T-helper 1 cell treated with Interleukin-12 subunit alpha and Interleukin-12 subunit beta and Interleukin-4 antibody, amounts not matched to agents 30 ng/mL and 1 ng/mL, for 36 hours (primary cell): Measurements from ENCODE around the gene TPM2. TPM values are rescaled to one million over a fixed set of nuclear protein-coding genes. Genes with fewer than 3 reads are reported as not detected.
"Not testable (repeated sequence)": the region's sequence is repeated elsewhere in the genome, so short reads cannot be mapped to it uniquely, and the experiment has no call there.

Experiments used
- intact Hi-C: fragments of 100-400 bp; cut with micrococcal nuclease; formaldehyde crosslinking; loops from one replicate; pipeline ENCODE4 v1.15.1; 2024
- total RNA-seq: library from RNA; stranded (reverse); gene quantifications from 2 replicates; pipeline ENCODE4 v1.2.3, GENCODE V29; 2022

The TPM2 gene
- total RNA-seq, 1 donor from 2014 or later, result 4.6 TPM

DNA sequence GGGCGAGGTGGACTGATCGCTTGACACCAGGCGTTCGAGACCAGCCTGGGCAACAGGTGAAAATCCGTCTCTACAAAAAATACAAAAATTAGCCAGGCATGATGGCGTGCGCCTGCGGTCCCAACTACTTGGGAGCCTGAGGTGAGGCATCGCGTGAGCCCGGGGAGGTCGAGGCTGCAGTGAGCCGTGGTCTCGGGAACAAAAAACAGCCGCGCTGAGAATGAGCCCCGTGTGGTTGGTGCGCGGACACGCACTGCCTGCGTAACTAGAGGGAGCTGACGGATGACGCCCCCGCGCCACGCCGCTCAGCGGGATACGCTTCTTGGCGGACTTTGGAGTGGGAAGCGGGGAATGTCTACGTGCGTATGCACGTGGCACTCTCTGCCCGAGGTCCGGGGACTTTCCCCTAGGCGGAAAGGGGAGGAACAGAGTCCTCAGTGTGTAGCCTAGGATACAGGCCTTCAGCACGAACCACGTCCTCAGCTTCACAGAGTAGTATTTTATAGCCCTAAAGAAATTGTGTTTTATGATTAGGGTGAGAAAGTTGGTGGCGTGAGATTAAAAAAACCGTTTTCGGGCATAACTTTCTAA lies 32.1 kb downstream of the TPM2 start, which contains the start of gene RMRP:
RMRP (minus strand) TSS at position 474 of the 591 bp plus-strand sequence.
- intact Hi-C loops, result loop anchor here (1.0 to 10.0 kb wide), 17 partner anchors 8 to 1033 kb away; partner anchors contain the start of genes ARHGEF39, ARID3C, CREB3 and DCTN3

DNA sequence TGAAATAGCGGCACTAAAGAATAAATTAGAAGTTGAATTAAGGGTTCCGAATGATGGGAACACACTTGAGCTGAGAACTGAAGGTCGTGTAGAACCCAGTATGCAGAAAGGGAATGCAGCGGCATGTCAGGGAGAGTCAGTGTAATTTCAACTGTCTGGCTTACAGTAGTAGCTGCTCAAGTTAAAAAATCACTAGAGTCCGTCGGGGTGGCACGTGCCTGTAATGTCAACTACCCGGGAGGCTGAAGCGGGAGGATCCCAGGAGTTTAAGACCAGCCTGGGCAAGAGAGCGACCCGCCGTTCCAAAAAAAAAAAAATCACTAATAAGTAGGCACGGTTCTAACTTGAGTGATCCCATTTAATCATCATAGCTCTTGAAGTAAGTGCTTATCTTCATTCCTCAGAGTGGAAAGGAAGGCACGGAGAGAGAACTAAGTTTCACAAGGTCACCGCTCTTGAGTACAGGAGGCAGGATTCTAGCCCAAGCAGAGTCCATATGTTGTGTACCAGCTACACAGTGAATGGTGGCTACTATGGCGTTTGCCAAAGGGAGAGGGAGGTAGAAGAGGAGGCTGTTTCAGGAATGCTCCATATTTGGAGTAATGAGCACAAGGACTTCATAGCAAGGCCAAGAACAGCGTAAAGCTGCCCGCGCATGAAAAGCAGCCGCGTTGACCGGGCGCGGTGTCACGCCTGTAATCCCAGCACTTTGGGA lies 32.7 kb downstream of the TPM2 start:
- intact Hi-C loops, result loop anchor here (1.0 to 10.0 kb wide), 11 partner anchors 8 to 1032 kb away; partner anchors contain the start of genes ARHGEF39, ARID3C, CREB3 and DCTN3

DNA sequence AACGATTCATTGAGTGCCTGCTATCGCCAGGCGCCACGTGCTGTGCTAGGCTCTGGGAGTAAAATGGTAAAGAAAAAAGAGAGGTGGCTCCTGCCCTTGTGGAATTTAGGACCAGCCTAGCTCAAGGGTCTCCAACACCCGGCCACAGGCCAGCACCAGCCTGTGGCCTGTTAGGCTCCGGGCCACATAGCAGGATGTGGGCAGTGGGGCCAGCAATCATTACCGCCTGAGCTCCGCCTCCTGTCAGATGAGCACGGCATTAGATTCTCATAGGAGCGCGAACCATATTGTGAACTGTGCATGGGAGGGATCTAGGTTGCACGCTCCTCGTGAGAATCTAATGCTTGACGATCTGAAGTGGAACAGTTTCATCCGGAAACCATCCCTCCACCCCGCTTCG lies 33.4 kb downstream of the TPM2 start:
- intact Hi-C loops, result loop anchor here (5.0 to 10.0 kb wide), 6 partner anchors 164 to 1032 kb away; partner anchors contain the start of genes ARID3C, DCTN3, DNAJB5 and RUSC2

DNA sequence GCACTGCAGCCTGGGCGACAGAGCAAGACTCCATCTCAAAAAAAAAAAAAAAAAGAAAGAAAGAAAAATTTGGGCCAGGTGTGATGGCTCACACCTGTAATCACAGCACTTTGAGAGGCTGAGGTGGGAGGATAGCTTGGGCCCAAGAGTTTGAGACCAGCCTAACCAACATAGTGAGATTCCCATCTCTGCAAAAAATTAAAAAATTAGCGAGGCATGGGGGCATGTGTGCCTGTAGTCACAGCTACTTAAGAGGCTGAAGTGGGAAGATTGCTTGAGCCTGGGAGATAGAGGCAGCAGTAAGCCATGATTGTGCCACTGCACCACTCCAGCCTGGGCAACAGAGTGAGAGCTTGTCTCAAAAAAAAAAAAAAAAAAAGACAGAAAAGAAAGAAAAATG lies 36.1 kb downstream of the TPM2 start:
- intact Hi-C loops, result loop anchor here (10.0 kb wide), 2 partner anchors 949 to 1029 kb away; partner anchors contain the start of genes ARID3C and DCTN3

DNA sequence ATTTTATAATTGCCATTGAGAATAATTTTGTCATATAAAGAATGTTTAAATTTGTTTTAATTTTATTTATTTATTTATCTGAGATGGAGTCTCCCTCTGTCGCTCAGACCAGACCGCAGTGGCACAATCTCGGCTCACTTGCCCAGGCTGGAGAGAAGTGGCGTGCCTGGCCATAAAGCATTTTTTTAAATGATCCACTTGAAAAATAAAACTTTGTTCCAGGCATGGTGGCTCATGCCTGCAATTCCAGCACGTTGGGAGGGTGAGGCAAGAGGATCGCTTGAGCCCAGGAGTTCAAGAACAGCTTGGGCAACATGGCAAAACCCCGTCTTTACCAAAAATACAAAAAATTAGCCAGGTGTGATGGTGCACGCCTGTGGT lies 36.9 kb downstream of the TPM2 start:
- intact Hi-C loops, result loop anchor here (10.0 kb wide), 2 partner anchors 948 to 1028 kb away; partner anchors contain the start of genes ARID3C and DCTN3

DNA sequence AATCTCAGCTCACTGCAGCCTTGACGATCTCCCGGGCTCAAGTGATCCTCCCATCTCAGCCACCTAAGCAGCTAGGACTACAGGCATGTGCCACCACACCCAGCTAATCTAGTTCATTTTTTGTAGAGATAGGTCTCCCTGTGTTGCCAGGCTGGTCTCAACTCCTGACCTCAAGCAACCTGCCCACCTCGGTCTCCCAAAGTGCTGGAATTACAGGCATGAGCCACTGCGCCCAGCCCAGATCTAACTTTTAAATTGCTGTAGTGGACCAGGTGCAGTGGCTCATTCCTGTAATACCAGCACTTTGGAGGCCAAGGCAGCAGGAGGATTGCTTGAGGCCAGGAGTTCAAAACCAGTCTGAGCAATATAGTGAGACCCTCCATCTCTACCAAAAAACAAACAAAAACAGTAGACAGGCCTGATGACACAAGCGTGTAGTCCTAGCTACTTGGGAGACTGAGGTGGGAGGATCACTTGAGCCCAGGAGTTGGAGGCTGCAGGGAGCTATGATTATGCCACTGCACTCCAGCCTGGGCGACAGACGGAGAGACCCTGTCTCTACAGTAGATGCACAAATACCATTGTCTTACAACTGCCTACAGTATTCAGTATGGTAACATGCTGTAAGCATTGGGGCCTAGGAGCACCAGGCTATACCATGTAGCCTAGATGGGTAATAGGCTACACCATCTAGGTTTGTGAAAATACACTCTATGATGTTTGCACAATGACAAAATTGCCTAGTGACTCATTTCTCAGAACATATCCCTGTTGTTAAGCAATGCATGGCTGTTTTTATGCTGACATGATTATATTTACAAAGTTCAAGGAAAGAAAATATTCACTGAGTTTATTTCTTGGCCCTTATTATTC lies 37.5 kb downstream of the TPM2 start:
- intact Hi-C loops, result loop anchor here (10.0 kb wide), 2 partner anchors 947 to 1027 kb away; partner anchors contain the start of genes ARID3C and DCTN3

DNA sequence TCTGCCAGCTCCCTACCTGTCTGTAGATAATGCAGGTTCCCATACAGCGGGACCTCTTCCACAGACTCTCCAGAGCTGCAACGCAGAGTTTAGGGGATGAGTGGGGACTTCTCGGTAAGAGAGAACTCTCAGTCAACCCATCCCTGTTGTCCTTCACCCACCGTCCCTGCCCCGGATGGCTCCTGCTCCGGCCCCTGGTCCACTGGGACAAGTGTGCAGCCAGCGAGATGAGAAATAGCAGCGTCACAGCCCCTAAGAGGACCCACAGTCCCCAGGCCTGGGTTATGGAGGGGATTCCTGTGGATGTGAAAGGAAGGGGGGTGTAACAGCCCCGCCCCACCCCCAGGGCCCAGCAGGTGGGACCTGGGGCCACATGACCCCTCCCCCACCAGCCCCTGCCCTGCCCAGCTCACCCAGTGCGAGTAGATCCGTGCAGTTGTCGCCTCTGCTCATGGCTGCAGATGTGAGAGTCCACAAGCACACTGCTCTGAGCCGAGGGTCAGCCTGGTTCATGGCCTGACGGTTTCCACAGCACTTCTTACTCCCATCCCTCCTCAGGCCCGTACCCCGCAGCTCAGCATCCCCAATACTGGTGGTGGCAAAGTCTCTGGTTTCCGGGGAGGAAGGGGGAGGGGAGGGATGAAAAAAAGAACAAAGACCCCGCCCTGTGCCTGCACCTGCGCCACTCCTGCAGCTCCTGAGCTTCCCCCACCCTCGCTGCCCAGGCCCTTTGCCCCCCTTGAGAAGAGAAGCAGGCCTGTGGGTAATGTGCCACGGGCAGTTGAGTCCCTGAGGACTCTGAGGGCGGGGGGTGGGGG lies 39.2 kb downstream of the TPM2 start, which contains the start of gene SIT1:
SIT1 (minus strand) TSS at position 591 of the 818 bp plus-strand sequence; CDS start at position 513, 78 bp downstream.
- intact Hi-C loops, result loop anchor here (10.0 kb wide), 2 partner anchors 946 to 1026 kb away; partner anchors contain the start of genes ARID3C and DCTN3

DNA sequence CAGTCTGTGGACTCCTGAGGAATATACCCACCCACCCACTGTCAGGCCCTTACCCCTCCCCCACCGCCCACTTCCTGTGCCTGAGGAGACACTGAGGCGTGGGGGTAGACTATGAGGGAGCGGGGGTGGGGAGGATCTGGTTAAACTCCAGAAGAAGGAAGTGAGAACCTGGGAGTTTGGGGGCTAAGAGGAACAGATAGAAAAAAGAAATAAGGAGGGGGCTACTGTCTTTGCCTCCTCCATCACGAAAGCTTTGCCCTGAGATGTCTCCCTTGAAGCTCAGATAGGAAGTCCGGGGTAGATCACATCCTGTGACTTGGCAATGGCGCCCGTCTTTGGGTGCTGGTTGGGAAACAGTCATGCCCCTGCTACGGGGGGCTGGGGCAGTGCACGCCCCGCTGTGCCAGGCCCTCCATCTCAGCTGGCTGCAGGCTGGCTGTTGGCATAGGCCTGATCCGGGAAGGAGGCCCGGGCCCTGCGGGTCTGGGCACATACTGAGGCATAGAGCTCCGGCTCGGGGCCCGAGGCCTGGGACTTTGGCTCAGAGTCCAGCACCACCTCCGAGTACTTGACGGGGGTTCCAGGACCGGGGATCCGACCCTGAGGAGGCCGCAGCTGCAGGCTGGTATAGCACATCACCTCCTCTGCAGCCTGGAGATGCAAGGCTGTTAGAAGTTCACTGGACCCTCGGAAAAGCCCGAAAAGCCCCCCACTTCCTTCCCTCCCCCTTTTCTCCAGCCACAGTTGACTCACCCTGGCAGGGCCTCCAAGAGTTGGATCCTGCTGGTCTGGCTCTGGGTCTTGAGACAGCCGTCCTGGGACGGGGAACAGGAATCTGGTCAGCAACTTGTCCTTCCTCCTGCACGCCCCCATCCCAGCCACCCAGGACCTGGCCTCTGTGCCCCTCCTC lies 40.0 kb downstream of the TPM2 start:
- intact Hi-C loops, result loop anchor here (1.0 to 10.0 kb wide), 5 partner anchors 163 to 1025 kb away; partner anchors contain the start of genes ARID3C, CLTA, DCTN3 and GNE

DNA sequence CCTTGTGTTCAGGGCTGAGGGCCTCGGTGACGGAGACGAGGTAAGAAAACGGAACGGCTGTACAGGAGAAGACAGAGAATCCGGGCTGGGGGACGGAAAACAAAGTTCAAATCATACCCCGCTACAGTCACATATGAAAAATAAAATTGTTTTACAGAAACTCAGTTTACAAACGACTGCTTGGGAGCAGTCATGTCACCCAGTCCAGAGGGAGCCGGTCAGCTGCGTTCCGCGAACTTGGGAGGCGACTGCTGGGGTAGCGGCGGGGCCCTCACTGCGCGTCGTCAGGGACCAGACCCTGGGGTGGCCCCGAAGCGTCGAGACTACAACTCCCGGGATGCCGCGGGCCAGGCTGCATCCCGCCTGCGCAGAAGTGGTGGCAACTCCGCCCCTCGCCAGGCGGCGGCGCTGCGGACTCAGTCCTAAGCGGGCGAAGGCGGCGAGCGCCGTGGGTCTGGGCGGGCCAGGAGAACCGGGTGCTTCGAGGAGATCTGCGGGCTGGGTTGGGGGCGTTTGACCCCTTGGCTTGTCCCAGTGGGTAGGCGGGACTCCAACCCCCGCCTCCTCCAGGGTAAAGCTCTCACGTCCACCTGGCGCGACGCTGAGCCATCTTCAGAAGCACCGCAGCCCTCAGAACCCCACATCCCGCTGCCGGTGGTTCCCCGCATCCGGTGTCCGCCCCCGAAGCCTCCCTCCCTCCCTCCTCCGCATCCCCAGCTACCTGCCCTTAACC lies 43.0 kb downstream of the TPM2 start:
- intact Hi-C loops, result loop anchor here (1.0 to 5.0 kb wide), 13 partner anchors 7 to 1318 kb away; partner anchors contain the start of genes ARHGEF39, CLTA, CREB3 and GBA2

DNA sequence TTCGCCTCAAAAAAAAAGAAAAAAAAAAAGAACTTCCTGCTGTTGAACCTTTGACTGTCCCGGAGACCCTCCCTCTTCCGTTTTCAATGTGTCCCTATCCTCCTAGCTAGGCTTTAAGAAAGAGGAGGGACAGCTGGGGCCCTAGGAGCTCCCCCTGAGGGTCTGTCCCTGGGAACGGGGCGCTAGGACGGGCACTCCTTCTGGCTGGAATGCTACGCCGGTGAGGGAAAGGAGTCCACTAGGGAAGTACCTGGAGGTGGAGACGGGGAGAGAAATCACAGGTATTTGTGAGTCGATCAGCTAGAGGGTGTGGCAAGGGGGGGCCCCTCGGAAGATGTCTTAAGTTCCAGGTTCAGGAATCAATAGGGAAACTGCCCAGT lies 43.6 kb downstream of the TPM2 start:
- intact Hi-C loops, result loop anchor here (1.0 to 5.0 kb wide), 10 partner anchors 19 to 1317 kb away; partner anchors contain the start of genes ARHGEF39, CLTA, CREB3 and GBA2

DNA sequence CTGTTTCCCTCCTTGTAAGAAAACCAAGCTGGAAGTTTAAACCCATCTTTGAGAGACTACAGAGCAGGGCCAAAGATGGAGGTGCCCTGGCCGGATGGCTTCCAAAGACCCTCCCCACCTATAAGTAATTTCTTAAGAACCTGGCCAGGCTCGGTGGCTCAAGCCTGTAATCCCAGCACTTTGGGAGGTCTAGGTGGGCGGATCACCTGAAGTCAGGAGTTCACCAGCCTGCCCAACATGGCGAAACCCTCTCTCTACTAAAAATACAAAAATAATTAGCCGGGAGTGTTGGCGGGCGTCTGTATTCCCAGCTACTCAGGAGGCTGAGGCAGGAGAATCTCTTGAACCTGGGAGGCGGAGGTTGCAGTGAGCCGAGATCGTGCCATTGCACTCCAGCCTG lies 44.0 kb downstream of the TPM2 start:
- intact Hi-C loops, result loop anchor here (1.0 to 5.0 kb wide), 10 partner anchors 19 to 1317 kb away; partner anchors contain the start of genes ARHGEF39, CLTA, CREB3 and GBA2

DNA sequence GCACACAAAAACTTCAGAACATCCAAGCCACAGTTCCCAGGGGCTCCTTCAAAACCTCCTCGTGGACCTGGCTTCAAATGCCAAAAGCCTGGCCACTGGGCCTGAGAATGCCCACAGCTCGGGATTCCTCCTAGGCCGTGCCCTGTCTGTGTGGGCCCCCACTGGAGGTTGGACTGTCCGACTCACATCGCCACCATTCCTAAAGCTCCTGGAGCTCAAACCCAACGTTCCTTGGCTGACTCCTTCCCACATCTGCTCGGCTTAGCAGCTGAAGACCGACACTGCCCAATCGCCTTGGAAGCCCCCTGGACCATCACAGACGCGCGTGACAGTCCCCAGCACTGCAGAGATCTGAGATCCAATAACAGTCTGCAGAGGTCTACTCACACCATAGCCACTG lies 46.7 kb downstream of the TPM2 start:
- intact Hi-C loops, result no loop called here

DNA sequence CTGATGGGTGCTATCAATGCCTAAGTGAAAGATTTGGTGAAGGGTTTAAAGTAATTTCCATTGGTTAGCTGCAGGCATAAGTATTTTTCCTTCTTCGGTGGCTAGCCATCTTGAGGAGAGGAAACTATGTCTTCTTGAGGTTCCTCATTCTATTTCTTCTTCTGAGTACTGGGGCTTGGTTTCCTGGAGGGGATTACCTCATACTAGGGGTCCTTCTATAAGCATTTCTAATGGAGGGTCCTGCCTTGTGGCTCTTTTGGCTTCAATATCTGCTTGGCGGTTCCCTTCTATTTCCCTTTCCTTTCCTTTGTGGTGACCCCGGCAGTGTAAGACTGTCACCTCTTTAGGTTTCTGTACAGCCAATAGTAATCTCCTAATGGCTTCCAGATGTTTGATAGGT lies 48.2 kb downstream of the TPM2 start:
- intact Hi-C loops, result not testable (repeated sequence)

DNA sequence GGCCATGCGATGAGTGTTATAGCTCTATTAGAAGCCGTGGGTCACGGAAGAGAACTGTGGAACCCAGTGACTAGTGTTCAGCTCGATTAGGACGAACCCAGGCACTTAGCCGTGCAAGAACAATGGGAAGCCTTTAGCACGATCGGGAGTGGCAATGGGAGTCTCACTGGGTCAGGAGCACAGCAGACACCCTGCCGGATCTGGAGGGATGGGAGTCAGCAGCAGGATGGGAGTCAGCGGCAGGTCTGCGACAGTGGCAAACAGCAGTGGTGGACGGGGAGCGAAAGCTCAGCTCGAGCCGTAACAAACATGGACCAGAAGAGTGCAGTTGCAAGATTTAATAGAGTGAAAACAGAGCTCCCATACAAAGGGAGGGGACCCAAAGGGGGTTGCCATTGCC lies 49.3 kb downstream of the TPM2 start:
- intact Hi-C loops, result not testable (repeated sequence)

DNA sequence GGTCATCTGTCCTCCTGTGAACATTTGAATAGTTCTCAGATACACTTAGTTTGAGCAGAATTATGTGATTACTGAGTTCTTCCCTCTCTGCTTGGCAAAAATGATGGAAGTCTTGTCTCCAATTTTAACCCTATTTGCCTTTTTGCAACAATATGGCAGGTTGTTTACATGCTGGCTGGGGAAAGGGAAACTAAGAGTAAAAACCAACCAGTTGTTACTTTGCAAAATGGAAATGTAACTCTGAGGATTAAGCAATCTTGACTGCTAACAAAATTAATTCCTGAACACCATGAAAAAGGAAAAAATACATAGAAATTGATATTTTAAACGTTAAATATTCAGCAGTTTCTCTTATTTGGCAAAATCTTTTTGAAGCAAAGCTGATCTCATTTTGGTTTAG lies 50.1 kb downstream of the TPM2 start:
- intact Hi-C loops, result loop anchor here (1.0 kb wide), 1 partner anchor 8 kb away; no protein-coding TSS in a partner anchor

DNA sequence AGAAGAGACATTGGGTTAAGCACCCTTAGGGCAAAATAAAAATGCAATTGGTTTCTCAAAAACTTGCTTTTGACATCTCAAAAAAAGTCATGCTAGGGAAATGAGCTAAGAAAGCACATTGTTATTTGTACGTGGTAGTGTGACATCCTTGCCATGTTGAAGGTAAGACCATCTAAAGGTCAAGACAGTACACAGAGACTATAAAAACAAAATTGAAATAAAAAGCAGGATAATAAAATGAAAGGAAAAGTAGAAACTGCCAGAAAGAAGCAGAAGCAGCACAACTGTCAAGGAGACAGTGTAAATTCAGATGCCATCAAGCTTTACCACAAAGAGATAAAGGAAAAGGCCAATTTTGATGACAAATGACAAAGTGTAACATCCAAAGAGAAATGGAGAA lies 50.5 kb downstream of the TPM2 start:
- intact Hi-C loops, result loop anchor here (1.0 kb wide), 1 partner anchor 8 kb away; no protein-coding TSS in a partner anchor

DNA sequence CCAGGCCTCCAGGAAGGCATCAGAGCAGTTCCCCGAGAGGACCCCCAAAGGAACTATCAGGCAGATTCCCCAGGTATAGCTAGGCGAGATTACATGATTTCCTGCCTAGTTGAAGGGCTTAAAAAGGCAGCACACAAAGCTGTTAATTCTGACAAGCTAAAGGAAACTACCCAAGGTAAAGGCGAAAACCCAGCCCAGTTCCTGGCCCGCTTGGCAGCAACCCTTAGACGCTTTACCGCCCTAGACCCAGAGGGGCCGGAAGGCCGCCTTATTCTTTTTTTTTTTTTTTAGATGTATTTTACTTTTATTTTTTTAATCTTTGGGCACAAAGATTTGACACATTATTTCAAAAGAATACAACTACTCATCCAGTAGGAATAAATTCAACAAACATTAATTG lies 51.0 kb downstream of the TPM2 start:
- intact Hi-C loops, result loop anchor here (1.0 kb wide), 1 partner anchor 9 kb away; no protein-coding TSS in a partner anchor

DNA sequence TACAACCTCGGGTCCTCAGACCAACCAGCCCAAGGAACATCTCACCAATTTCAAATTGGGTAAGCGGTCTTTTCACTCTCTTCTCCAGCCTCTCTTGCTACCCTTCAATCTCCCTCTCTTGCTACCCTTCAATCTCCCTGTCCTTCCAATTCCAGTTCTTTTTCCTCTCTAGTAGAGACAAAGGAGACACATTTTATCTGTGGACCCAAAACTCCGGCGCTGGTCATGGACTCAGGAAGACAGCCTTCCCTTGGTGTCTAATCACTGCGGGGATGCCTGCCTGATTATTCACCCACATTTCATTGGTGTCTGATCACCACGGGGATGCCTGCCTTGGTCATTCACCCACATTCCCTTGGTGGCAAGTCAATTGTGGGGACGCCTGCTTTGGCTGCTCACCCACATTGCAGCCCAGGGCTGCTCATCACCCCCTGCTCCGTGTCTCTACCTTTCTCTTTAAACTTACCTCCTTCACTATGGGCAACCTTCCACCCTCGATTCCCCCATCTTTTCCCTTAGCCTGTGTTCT lies 52.2 kb downstream of the TPM2 start:
- intact Hi-C loops, result not testable (repeated sequence)
